ENCODE data around the gene ELL.

- TF ChIP-seq YY1 (IDR thresholded peaks at IDR 0.05; ENCODE audit: insufficient read depth, insufficient read length): no peak
- TF ChIP-seq SUZ12 (IDR thresholded peaks at IDR 0.05; ENCODE audit: extremely low read depth, insufficient read depth, insufficient read length): no peak
- no peak for TF ChIP-seq ZNF274 (IDR thresholded peaks at IDR 0.05; ENCODE audit: low read depth, low read length)
Observed at GRCh38 chr19:18481505-18482222, 40.2 kb downstream of the ELL start.
